Raji (cell line): ENCODE results near the gene PLXNA3.

ENCODE experiments used
- POLR2A ChIP-seq: IDR thresholded peaks from 2 replicates; pipeline ENCODE4 v1.6.1; 2011; ENCODE audit warnings: low read depth, low read length, control low read depth; ENCODE audit not compliant: insufficient read depth

The PLXNA3 gene

GRCh38 chrX:154444755-154445246, 13.3 kb upstream of the PLXNA3 start:
- no peak for TF ChIP-seq POLR2A

- no peak for TF ChIP-seq POLR2A
Observed at GRCh38 chrX:154445776-154446175, 12.3 kb upstream of the PLXNA3 start.

- no peak for TF ChIP-seq POLR2A
Observed at GRCh38 chrX:154446430-154446829, 11.7 kb upstream of the PLXNA3 start.

GRCh38 chrX:154448484-154448883, 9.6 kb upstream of the PLXNA3 start:
- no peak for TF ChIP-seq POLR2A

- no peak for TF ChIP-seq POLR2A
Observed at GRCh38 chrX:154449618-154450017, 8.5 kb upstream of the PLXNA3 start.

DNA sequence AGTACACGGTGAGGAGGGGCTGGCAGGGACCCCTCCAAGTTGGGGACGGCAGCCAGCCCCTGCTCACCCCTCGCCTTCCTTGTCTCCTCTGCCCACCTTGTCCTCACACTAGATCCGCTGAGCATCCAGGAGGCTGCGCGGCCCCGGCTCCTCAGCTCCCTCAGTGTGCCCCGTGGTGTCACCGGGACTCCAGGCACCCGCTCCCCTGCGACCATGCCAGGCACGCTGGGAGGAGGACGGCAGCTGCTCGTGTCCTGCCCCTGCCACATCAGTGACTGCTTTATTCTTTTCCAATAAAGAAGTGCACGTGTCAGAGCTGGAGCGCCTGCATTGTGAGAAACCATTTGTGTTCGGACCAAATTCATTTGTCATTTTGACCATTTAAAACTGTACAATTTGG, 7.8 kb upstream of the PLXNA3 start:
- TF ChIP-seq POLR2A = no peak

DNA sequence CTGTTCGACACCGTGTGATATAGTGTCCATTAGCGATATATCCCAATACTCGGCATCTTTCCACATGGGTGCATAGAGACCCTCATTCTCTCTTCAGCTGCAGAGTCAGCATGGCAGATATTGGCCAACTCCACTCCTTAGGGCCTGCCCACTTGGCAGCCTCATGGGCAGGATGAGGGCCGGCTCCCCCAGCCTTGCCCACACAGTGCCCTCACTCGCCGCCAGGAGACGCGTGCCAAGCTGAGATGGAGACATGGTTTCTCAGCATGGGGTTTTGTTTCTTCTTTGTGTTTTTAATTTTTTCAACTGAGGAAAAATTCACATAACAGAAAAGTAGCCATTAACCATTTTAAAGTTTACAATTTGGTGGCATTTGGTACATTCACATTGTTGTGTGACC, 5.3 kb upstream of the PLXNA3 start:
- TF ChIP-seq POLR2A = no peak

DNA sequence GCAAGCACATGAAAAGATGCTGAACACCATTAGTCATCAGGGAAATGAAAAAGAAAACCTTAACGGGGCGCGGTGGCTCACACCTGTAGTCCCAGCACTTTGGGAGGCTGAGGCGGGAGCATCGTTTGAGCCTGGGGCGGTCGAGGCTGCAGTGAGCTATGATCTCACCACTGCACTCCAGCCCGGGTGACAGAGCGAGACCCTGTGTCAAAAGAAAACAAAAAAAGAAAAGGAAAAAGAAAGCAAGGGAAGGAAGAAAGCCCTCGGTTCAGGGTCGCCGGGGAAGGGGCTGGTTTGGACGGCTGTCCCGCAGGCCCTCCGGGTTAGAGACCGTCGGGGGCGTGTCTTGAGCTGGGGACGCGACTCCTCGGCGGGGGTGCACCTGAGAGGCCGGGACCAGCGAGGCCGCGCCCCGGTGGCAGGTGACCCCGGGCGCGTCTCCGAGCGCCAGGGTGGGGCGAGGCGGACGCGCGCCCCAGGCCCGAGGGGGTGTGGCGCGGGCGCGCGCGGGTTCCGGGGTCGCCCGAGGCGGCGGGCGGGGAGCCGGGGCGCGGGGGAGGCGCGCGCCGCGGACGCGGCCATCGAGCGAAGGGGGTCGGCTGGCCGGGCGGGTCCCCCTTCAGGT, 478 bp upstream of the PLXNA3 start:
- no peak for TF ChIP-seq POLR2A

- no peak for TF ChIP-seq POLR2A
Observed at GRCh38 chrX:154458954-154459778, 1.1 kb downstream of the PLXNA3 start.

GRCh38 chrX:154459832-154460231, 1.8 kb downstream of the PLXNA3 start:
- TF ChIP-seq POLR2A = no peak

- no peak for TF ChIP-seq POLR2A
Observed at GRCh38 chrX:154460326-154460725, 2.2 kb downstream of the PLXNA3 start.

DNA sequence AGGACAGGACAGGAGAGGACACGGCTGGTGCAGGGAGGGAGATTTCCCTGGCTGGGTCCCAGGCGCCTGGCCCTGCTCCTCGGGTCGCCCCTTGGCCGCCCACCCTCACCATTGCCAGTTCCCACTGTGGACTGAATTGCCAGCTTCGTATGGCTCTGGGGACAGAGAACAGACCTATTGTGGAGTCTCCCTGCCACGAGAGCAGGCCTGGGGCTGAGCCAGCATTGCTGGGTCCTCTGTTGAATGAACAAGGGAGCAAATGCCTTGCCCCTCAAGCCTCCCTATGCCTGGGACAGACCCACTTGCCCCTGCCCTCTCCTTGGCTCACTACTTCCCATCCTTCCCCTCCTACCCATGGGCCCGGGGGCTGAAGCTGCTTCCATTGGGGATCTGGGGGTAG, 4.3 kb downstream of the PLXNA3 start:
- no peak for TF ChIP-seq POLR2A

GRCh38 chrX:154463611-154464220, 5.6 kb downstream of the PLXNA3 start:
- TF ChIP-seq POLR2A = no peak

GRCh38 chrX:154464806-154465365, 6.8 kb downstream of the PLXNA3 start:
- TF ChIP-seq POLR2A = no peak

DNA sequence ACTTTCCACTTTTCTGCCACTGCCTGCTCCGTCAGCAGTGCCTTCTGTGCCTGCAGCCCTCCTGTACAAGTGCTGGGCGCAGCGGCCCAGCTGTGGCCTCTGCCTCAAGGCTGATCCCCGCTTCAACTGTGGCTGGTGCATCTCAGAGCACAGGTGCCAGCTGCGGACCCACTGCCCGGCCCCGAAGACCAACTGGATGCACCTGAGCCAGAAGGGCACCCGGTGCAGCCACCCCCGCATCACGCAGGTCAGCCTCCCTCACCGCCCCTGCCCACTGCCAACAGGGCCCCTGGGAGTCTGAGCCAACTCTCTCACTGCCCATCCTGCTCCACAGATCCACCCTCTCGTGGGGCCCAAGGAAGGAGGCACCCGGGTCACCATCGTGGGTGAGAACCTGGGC, 7.5 kb downstream of the PLXNA3 start:
- TF ChIP-seq POLR2A = no peak

DNA sequence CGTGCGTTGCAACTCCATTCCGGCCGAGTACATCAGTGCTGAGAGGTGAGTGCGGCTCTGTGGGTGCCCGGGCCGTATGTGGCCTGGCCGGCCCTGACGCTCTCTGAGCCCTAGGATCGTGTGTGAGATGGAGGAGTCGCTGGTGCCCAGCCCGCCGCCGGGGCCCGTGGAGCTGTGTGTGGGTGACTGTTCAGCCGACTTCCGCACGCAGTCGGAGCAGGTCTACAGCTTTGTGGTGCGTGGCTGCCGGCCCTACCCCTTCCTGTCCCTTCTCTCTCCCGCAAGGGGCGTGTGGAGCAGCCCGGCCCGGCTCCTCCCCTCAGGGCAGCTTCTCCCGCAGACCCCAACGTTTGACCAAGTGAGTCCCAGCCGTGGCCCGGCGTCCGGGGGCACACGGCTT, 8.0 kb downstream of the PLXNA3 start:
- no peak for TF ChIP-seq POLR2A
